ENCODE results near the gene ZBTB17.
"Not testable (repeated sequence)": the region's sequence is repeated elsewhere in the genome, so short reads cannot be mapped to it uniquely, and the experiment has no call there.

Gene ZBTB17

GRCh38 chr1:15975805-15976680, at the start of gene ZBTB17:
Gene ZBTB17 (minus strand): TSS chr1:15976101. CDS start chr1:15948495, 27,606 bp downstream.
- Histone ChIP-seq H3K9me3 (ENCODE audit: control insufficient read depth in 5 of 5, low read length in 5 of 5) (peaks cover 0 to 4% (median 0%) of the 10 kb centered on the region in 5 donors), H3K27ac (ENCODE audit: low read depth, low read length) (peak within 1 kb of the TSS; percentile 67), H3K4me1 (ENCODE audit: control insufficient read depth in 5 of 5, insufficient read depth in 5 of 5, low read length in 5 of 5) (peaks cover 0 to 16% (median 13%) of the 10 kb centered on the region in 5 donors), H3K9ac (ENCODE audit: low read length in 5 of 5) (peak within 1 kb of the TSS; percentile 56 to 89 (median 84)), H3K36me3 (ENCODE audit: control insufficient read depth in 5 of 5, insufficient read depth in 5 of 5, low read length in 5 of 5) (peaks cover 0 to 17% (median 12%) of the 10 kb centered on the region in 5 donors), H3K27me3 (ENCODE audit: control insufficient read depth in 5 of 5, insufficient read depth in 4 of 5, low read length in 5 of 5) (no peaks in the 10 kb centered on the region), H3K4me3 (ENCODE audit: low read depth in 1 of 5, low read length in 5 of 5) (peak within 1 kb of the TSS; percentile 80 to 86 (median 84))

- H3K4me3 ChIP-seq (ENCODE audit: low read depth in 1 of 5, low read length in 5 of 5) = no peak overlapping the region
- peaks cover 0 to 3% (median 0%) of the 10 kb centered on the region in 5 donors for H3K27me3 ChIP-seq (ENCODE audit: control insufficient read depth in 5 of 5, insufficient read depth in 4 of 5, low read length in 5 of 5)
- H3K9me3 ChIP-seq (ENCODE audit: control insufficient read depth in 5 of 5, low read length in 5 of 5) = no peaks in the 10 kb centered on the region
- H3K4me1 ChIP-seq (ENCODE audit: control insufficient read depth in 5 of 5, insufficient read depth in 5 of 5, low read length in 5 of 5) = peaks cover 0 to 35% (median 32%) of the 10 kb centered on the region in 5 donors
- H3K36me3 ChIP-seq (ENCODE audit: control insufficient read depth in 5 of 5, insufficient read depth in 5 of 5, low read length in 5 of 5) = no peaks in the 10 kb centered on the region
- no peak overlapping the region for H3K27ac ChIP-seq (ENCODE audit: low read depth, low read length)
- H3K9ac ChIP-seq (ENCODE audit: low read length in 5 of 5) = no peak overlapping the region
These were observed 47.3 kb upstream of the ZBTB17 start for GRCh38 chr1:16023050-16023653.

DNA sequence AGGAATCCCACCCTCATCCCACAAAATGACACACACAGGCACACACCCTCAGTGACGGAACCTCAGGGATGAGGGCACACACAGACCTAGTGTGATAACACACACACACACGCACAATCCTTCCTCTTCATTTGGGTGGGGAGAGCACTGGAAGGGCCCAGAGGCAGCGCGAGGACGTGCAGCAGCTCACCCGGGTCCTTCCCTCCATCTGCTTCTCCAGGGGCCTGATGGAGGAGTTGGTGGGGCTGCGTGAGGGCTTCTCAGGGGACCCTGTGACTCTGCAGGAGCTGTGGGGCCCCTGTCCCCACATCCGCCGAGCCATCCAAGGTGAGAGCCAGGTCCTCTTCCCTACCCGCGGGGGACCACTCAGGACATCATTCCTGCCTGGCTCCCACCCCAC, 46.5 kb upstream of the ZBTB17 start:
- Histone ChIP-seq H3K4me3 (ENCODE audit: low read depth in 1 of 5, low read length in 5 of 5) (no peak overlapping the region), H3K4me1 (ENCODE audit: control insufficient read depth in 5 of 5, insufficient read depth in 5 of 5, low read length in 5 of 5) (peaks cover 0 to 40% (median 38%) of the 10 kb centered on the region in 5 donors), H3K27me3 (ENCODE audit: control insufficient read depth in 5 of 5, insufficient read depth in 4 of 5, low read length in 5 of 5) (no peaks in the 10 kb centered on the region), H3K9me3 (ENCODE audit: control insufficient read depth in 5 of 5, low read length in 5 of 5) (no peaks in the 10 kb centered on the region), H3K36me3 (ENCODE audit: control insufficient read depth in 5 of 5, insufficient read depth in 5 of 5, low read length in 5 of 5) (no peaks in the 10 kb centered on the region), H3K27ac (ENCODE audit: low read depth, low read length) (no peak overlapping the region), H3K9ac (ENCODE audit: low read length in 5 of 5) (no peak overlapping the region)

GRCh38 chr1:16021681-16022080, 45.8 kb upstream of the ZBTB17 start, which contains the start of gene CLCNKA:
Gene CLCNKA (plus strand): TSS chr1:16022036. CDS start chr1:16022620, 584 bp downstream.
- H3K27me3 ChIP-seq (ENCODE audit: control insufficient read depth in 5 of 5, insufficient read depth in 4 of 5, low read length in 5 of 5) = no peaks in the 10 kb centered on the region
- no peak within 1 kb of the TSS for H3K4me3 ChIP-seq (ENCODE audit: low read depth in 1 of 5, low read length in 5 of 5)
- H3K4me1 ChIP-seq (ENCODE audit: control insufficient read depth in 5 of 5, insufficient read depth in 5 of 5, low read length in 5 of 5) = peaks cover 0 to 44% (median 39%) of the 10 kb centered on the region in 5 donors
- H3K36me3 ChIP-seq (ENCODE audit: control insufficient read depth in 5 of 5, insufficient read depth in 5 of 5, low read length in 5 of 5) = no peaks in the 10 kb centered on the region
- H3K9ac ChIP-seq (ENCODE audit: low read length in 5 of 5) = no peak within 1 kb of the TSS
- H3K9me3 ChIP-seq (ENCODE audit: control insufficient read depth in 5 of 5, low read length in 5 of 5) = no peaks in the 10 kb centered on the region
- no peak within 1 kb of the TSS for H3K27ac ChIP-seq (ENCODE audit: low read depth, low read length)

GRCh38 chr1:16020878-16021277, 45.0 kb upstream of the ZBTB17 start:
- H3K4me3 ChIP-seq (ENCODE audit: low read depth in 1 of 5, low read length in 5 of 5); H3K9ac ChIP-seq (ENCODE audit: low read length in 5 of 5); H3K36me3 ChIP-seq (ENCODE audit: control insufficient read depth in 5 of 5, insufficient read depth in 5 of 5, low read length in 5 of 5); H3K27ac ChIP-seq (ENCODE audit: low read depth, low read length); H3K9me3 ChIP-seq (ENCODE audit: control insufficient read depth in 5 of 5, low read length in 5 of 5); H3K27me3 ChIP-seq (ENCODE audit: control insufficient read depth in 5 of 5, insufficient read depth in 4 of 5, low read length in 5 of 5): not testable (repeated sequence)
- peaks cover 0 to 47% (median 45%) of the 10 kb centered on the region in 5 donors for H3K4me1 ChIP-seq (ENCODE audit: control insufficient read depth in 5 of 5, insufficient read depth in 5 of 5, low read length in 5 of 5)

- no peak overlapping the region for H3K27ac ChIP-seq (ENCODE audit: low read depth, low read length)
- H3K27me3 ChIP-seq (ENCODE audit: control insufficient read depth in 5 of 5, insufficient read depth in 4 of 5, low read length in 5 of 5) = no peaks in the 10 kb centered on the region
These were observed 44.4 kb upstream of the ZBTB17 start for GRCh38 chr1:16020325-16020724.

GRCh38 chr1:16019644-16020277, 43.9 kb upstream of the ZBTB17 start:
- Histone ChIP-seq H3K27me3 (ENCODE audit: control insufficient read depth in 5 of 5, insufficient read depth in 4 of 5, low read length in 5 of 5) (peaks cover 0 to 3% (median 0%) of the 10 kb centered on the region in 5 donors), H3K4me3 (ENCODE audit: low read depth in 1 of 5, low read length in 5 of 5) (peak overlapping the region in 1 of 5 donors; percentile 65), H3K27ac (ENCODE audit: low read depth, low read length) (peak overlapping the region; percentile 93), H3K36me3 (ENCODE audit: control insufficient read depth in 5 of 5, insufficient read depth in 5 of 5, low read length in 5 of 5) (peaks cover 0 to 4% (median 0%) of the 10 kb centered on the region in 5 donors), H3K9ac (ENCODE audit: low read length in 5 of 5) (peak overlapping the region in 2 of 5 donors; percentile 21 to 22), H3K9me3 (ENCODE audit: control insufficient read depth in 5 of 5, low read length in 5 of 5) (no peaks in the 10 kb centered on the region), H3K4me1 (ENCODE audit: control insufficient read depth in 5 of 5, insufficient read depth in 5 of 5, low read length in 5 of 5) (peaks cover 0 to 58% (median 52%) of the 10 kb centered on the region in 5 donors)

More at GRCh38 chr1:16020325-16020724, 44.4 kb upstream of the ZBTB17 start:
- Histone ChIP-seq H3K4me1 (ENCODE audit: control insufficient read depth in 5 of 5, insufficient read depth in 5 of 5, low read length in 5 of 5) (peaks cover 0 to 53% (median 50%) of the 10 kb centered on the region in 5 donors), H3K9ac (ENCODE audit: low read length in 5 of 5) (no peak overlapping the region), H3K4me3 (ENCODE audit: low read depth in 1 of 5, low read length in 5 of 5) (no peak overlapping the region), H3K36me3 (ENCODE audit: control insufficient read depth in 5 of 5, insufficient read depth in 5 of 5, low read length in 5 of 5) (peaks cover 0 to 4% (median 0%) of the 10 kb centered on the region in 5 donors), H3K9me3 (ENCODE audit: control insufficient read depth in 5 of 5, low read length in 5 of 5) (no peaks in the 10 kb centered on the region)

DNA sequence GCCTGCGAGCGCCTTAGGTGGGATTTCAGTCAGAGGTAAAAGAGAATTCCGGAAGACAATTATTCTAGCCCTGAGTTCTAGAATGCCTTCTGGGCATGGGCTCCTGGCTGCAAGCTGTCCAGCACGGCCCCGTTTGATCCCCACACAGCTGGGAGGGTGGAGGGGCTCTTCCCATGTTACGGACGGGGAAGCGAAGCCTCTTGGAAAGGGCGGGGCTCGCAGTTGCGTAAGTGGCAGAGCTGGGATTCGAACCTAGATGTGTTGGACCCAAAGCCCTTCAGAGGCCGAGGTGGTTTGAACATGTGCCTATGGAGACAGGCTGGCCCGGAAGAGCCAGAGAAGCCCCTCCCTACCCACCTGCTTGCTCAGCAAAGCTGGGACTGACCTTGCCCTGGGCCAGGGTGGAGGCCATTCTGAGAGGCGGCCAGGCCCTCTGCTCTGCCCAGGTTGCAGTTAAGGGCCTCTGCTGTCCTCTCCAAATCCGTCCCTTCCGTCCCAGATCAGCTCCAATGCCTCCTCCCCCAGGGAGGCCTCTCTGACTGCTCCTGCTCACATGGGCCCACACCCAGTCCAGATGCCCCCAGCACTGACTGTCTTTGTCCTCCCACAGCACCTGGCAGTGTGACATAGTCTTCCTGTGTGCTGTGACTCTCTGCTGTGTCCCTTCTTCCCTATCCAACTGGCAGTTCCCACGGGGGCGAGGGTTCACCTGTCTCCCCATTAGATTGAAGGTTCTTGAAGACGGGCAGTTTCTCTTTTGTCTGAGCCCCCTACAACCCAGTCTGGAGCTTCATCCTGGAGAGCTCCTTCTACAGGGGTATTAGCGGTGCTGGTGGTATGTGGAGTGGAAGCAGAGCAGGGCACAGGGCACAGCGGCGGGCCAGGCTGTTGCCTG, 43.1 kb upstream of the ZBTB17 start:
- Histone ChIP-seq H3K27ac (ENCODE audit: low read depth, low read length) (peak overlapping the region; percentile 93), H3K9ac (ENCODE audit: low read length in 5 of 5) (peak overlapping the region in 3 of 5 donors; percentile 16 to 63 (median 22)), H3K4me3 (ENCODE audit: low read depth in 1 of 5, low read length in 5 of 5) (peak overlapping the region in 4 of 5 donors; percentile 22 to 85 (median 60)), H3K27me3 (ENCODE audit: control insufficient read depth in 5 of 5, insufficient read depth in 4 of 5, low read length in 5 of 5) (peaks cover 0 to 4% (median 0%) of the 10 kb centered on the region in 5 donors), H3K4me1 (ENCODE audit: control insufficient read depth in 5 of 5, insufficient read depth in 5 of 5, low read length in 5 of 5) (peaks cover 0 to 66% (median 58%) of the 10 kb centered on the region in 5 donors), H3K36me3 (ENCODE audit: control insufficient read depth in 5 of 5, insufficient read depth in 5 of 5, low read length in 5 of 5) (peaks cover 0 to 4% (median 0%) of the 10 kb centered on the region in 5 donors), H3K9me3 (ENCODE audit: control insufficient read depth in 5 of 5, low read length in 5 of 5) (no peaks in the 10 kb centered on the region)

- Histone ChIP-seq H3K4me3 (ENCODE audit: low read depth in 1 of 5, low read length in 5 of 5) (peak overlapping the region; percentile 37 to 85 (median 55)), H3K9ac (ENCODE audit: low read length in 5 of 5) (peak overlapping the region in 2 of 5 donors; percentile 63 to 78), H3K36me3 (ENCODE audit: control insufficient read depth in 5 of 5, insufficient read depth in 5 of 5, low read length in 5 of 5) (peaks cover 0 to 4% (median 0%) of the 10 kb centered on the region in 5 donors), H3K9me3 (ENCODE audit: control insufficient read depth in 5 of 5, low read length in 5 of 5) (no peaks in the 10 kb centered on the region), H3K27me3 (ENCODE audit: control insufficient read depth in 5 of 5, insufficient read depth in 4 of 5, low read length in 5 of 5) (peaks cover 0 to 4% (median 0%) of the 10 kb centered on the region in 5 donors), H3K4me1 (ENCODE audit: control insufficient read depth in 5 of 5, insufficient read depth in 5 of 5, low read length in 5 of 5) (peaks cover 0 to 72% (median 64%) of the 10 kb centered on the region in 5 donors), H3K27ac (ENCODE audit: low read depth, low read length) (peak overlapping the region; percentile 93)
These were observed 42.4 kb upstream of the ZBTB17 start for GRCh38 chr1:16018308-16018707.
